ENCODE results near the gene AKIRIN2. TPM values are rescaled to one million over a fixed set of nuclear protein-coding genes. Genes with fewer than 3 reads are reported as not detected.
"Not testable (repeated sequence)": the region's sequence is repeated elsewhere in the genome, so short reads cannot be mapped to it uniquely, and the experiment has no call there.

The AKIRIN2 gene
- total and polyA plus RNA-seq, 4 donors = 11.0 to 18.8 (median 14.4) TPM

DNA sequence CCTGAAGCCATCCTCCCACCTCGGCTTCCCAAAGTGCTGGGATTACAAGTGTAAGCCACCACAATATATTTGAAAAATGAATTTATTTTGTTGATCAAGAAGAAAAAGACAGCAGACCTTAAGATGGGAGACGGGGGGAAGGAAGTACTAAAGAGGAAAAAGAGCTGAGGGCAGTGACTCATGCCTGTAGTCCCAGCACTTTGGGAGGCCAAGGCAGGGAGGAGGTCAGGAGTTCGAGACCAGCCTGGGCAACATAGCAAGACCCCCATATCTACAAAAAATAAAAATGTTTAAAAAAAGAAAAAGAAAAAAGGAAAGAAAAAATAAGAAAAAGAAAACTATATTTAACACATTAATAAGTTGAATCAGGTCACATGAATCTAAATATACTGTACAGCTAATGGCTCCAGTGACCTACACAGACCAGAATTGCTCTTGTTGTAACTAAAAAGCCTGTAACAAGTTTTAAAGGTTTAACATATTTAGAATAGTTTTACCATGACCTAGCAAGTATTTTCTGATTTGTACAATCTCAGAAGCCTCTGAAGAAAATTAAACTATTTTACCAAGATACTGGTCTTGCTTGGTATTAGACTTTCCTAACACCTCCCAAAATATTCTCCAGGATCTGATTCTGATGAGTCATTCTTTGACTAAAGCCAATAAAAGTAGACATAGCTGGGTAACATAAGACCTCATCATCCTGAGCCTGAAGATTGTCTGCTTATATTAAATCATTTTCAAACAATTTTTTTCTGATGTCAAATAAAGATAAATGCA is 4.3 kb upstream of the AKIRIN2 start (continued):
- TF ChIP-seq HNF4A (conservative IDR thresholded peaks at IDR 0.05) (no peak), JUND (IDR thresholded peaks at IDR 0.05) (no peak), HNF4G (IDR thresholded peaks at IDR 0.05) (no peak), SP1 (IDR thresholded peaks at IDR 0.05) (no peak), MAX (IDR thresholded peaks at IDR 0.05) (no peak)

DNA sequence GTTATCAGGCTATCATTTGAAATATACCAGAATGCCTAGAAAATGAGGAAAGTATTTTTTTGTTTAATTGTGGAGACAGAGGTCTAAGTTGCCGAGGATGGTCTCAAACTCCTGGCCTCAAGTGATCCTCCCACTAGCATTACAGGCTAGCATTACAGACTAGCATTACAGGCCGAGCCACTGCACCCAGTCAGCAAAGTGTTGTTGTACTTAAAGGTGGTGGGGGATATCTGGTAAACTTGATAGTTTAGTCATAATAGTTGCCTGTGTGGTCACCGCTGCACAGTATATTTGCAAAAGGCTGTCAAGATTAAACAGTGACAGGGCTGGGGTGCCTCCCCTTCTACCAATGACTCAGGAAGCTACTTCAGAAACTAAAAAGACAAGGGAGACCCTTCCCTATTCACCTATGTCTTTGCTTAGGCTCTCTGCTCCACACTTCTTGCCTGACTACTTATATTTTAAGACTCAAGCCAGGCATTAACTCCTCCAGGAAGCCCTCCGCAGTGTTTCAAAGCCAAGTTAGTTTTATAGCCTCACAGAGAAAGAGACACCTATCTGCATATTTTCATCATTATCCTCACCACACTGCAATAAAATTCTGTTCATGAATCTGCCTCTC is 3.1 kb upstream of the AKIRIN2 start:
- TF ChIP-seq, protein P1, sequence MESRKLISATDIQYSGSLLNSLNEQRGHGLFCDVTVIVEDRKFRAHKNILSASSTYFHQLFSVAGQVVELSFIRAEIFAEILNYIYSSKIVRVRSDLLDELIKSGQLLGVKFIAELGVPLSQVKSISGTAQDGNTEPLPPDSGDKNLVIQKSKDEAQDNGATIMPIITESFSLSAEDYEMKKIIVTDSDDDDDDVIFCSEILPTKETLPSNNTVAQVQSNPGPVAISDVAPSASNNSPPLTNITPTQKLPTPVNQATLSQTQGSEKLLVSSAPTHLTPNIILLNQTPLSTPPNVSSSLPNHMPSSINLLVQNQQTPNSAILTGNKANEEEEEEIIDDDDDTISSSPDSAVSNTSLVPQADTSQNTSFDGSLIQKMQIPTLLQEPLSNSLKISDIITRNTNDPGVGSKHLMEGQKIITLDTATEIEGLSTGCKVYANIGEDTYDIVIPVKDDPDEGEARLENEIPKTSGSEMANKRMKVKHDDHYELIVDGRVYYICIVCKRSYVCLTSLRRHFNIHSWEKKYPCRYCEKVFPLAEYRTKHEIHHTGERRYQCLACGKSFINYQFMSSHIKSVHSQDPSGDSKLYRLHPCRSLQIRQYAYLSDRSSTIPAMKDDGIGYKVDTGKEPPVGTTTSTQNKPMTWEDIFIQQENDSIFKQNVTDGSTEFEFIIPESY (IDR thresholded peaks at IDR 0.05) = no peak
- no peak for TF ChIP-seq HNF4A (conservative IDR thresholded peaks at IDR 0.05)
- TF ChIP-seq FOXA2 (IDR thresholded peaks at IDR 0.05) = no peak
- no peak for TF ChIP-seq RAD21 (IDR thresholded peaks at IDR 0.05)
- no peak for TF ChIP-seq FOXA1 (IDR thresholded peaks at IDR 0.05)
- TF ChIP-seq SP1 (IDR thresholded peaks at IDR 0.05) = no peak
- no peak for TF ChIP-seq YY1 (IDR thresholded peaks at IDR 0.05)
- TF ChIP-seq, protein P2, sequence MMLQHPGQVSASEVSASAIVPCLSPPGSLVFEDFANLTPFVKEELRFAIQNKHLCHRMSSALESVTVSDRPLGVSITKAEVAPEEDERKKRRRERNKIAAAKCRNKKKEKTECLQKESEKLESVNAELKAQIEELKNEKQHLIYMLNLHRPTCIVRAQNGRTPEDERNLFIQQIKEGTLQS (IDR thresholded peaks at IDR 0.05) = no peak
- no peak for TF ChIP-seq JUND (IDR thresholded peaks at IDR 0.05)
- no peak for TF ChIP-seq REST (IDR thresholded peaks at IDR 0.05)
- no peak for TF ChIP-seq NR2F2 (IDR thresholded peaks at IDR 0.05)
- no peak for TF ChIP-seq EGR1 (IDR thresholded peaks at IDR 0.05; ENCODE audit: low read depth in 2 of 2)
- TF ChIP-seq GABPA (IDR thresholded peaks at IDR 0.05 in 1 of 2, conservative IDR thresholded peaks at IDR 0.05 in 1 of 2) = no peak
- H3K9ac ChIP-seq (ENCODE audit: low read depth in 1 of 2, low read length in 2 of 2) = no peak overlapping the region
- no peaks in the 10 kb centered on the region for H3K9me3 ChIP-seq (ENCODE audit: control insufficient read depth in 4 of 4, low read length in 3 of 4)
- no peak overlapping the region for H3K4me3 ChIP-seq (ENCODE audit: low read depth in 1 of 3, low read length in 3 of 3)
- peaks cover 0 to 7% (median 4%) of the 10 kb centered on the region in 4 donors for H3K4me1 ChIP-seq (ENCODE audit: control insufficient read depth in 4 of 4, insufficient read depth in 4 of 4, low read length in 3 of 4)
- H3K27me3 ChIP-seq (ENCODE audit: control insufficient read depth in 4 of 4, insufficient read depth in 4 of 4, low read length in 3 of 4) = no peaks in the 10 kb centered on the region
- H3K27ac ChIP-seq (ENCODE audit: low read depth in 1 of 2, low read length in 2 of 2) = no peak overlapping the region
- WGBS = 84% methylated on average over 4 of the region's 4 CpGs
- DNase-seq (ENCODE audit: low spot score) = no peak
- no peaks in the 10 kb centered on the region for H3K36me3 ChIP-seq (ENCODE audit: control insufficient read depth in 4 of 4, insufficient read depth in 3 of 4, low read depth in 1 of 4, low read length in 3 of 4)

DNA sequence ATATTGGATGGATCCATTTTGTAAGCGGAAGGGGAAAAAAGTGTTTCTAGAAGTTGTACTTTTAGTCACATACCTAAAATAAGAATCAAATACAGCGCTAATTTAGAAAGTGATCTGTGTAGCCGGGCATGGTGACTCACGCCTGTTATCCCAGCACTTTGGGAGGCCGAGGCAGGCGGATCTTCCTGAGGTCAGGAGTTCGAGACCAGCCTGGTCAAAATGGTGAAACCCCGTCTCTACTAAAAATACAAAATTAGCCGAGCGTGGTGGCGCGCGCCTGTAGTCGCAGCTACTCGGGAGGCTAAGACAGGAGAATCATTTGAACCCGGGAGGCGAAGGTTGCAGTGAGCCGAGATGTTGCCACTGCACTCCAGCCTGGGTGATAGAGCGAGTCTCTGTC is 1.0 kb upstream of the AKIRIN2 start:
- WGBS = 82% methylated on average over 19 of the region's 19 CpGs
- not testable (repeated sequence) for H3K36me3 ChIP-seq (ENCODE audit: control insufficient read depth in 4 of 4, insufficient read depth in 3 of 4, low read depth in 1 of 4, low read length in 3 of 4); H3K9me3 ChIP-seq (ENCODE audit: control insufficient read depth in 4 of 4, low read length in 3 of 4); DNase-seq (ENCODE audit: low spot score); H3K27me3 ChIP-seq (ENCODE audit: control insufficient read depth in 4 of 4, insufficient read depth in 4 of 4, low read length in 3 of 4)
- Histone ChIP-seq H3K4me3 (ENCODE audit: low read depth in 1 of 3, low read length in 3 of 3) (peak overlapping the region in 2 of 3 donors; percentile 67 to 76), H3K9ac (ENCODE audit: low read depth in 1 of 2, low read length in 2 of 2) (peak overlapping the region; percentile 89 to 93), H3K4me1 (ENCODE audit: control insufficient read depth in 4 of 4, insufficient read depth in 4 of 4, low read length in 3 of 4) (peaks cover 2 to 22% (median 4%) of the 10 kb centered on the region in 4 donors), H3K27ac (ENCODE audit: low read depth in 1 of 2, low read length in 2 of 2) (peak overlapping the region; percentile 98 to 99)
